Right lobe of liver (tissue), 4 donors: ENCODE data around the gene LPCAT2.

Experiments used
- CTCF ChIP-seq, 4 donors: fragments of 200-600 bp in 3 of 4; fragments of 450-650 bp in 1 of 4; IDR thresholded peaks; one replicate each; pipeline versions ENCODE4 v1.5.1 to v1.8.0; 2016 to 2022; ENCODE audit warnings: antibody characterized with exemption in 4 of 4, mild to moderate bottlenecking in 2 of 4
- POLR2A ChIP-seq: fragments of 450-650 bp; IDR thresholded peaks from one replicate; pipeline ENCODE4 v1.6.1; 2017; ENCODE audit warnings: antibody characterized with exemption, mild to moderate bottlenecking
- donor health status: DM: no; HTN: no; CAD: no.
- donor health status: DM: no; HTN: no; CAD: no.
- donor health status: DM: no; HTN: yes; CAD: no.

- TF ChIP-seq POLR2A: no peak
- TF ChIP-seq CTCF (IDR thresholded peaks at IDR 0.05): no peak
These were observed 104.9 kb downstream of the LPCAT2 start for GRCh38 chr16:55613613-55614335.
